Transverse colon (tissue), 4 donors: Measurements from ENCODE around the gene UQCR11.

Experiments
- CTCF ChIP-seq, 5 experiments: fragments of 200-600 bp in 3 of 5; fragments of 450-650 bp in 2 of 5; sonication (generic) in 3 of 5; IDR thresholded peaks; 1 replicate in 2 of 5; 2 replicates in 3 of 5; pipeline ENCODE4 v1.5.1; 2016 to 2017; ENCODE audit warnings: antibody characterized with exemption in 5 of 5, inconsistent platforms in 3 of 5, mild to moderate bottlenecking in 2 of 5, moderate library complexity in 1 of 5
- EP300 ChIP-seq: sonication (generic); formaldehyde crosslinking; IDR thresholded peaks from one replicate; pipeline ENCODE4 v1.6.1; 2017; ENCODE audit warnings: antibody characterized with exemption, low read depth
- POLR2A ChIP-seq: fragments of 450-650 bp; IDR thresholded peaks from one replicate; pipeline ENCODE4 v1.6.1; 2016; ENCODE audit warnings: antibody characterized with exemption, mild to moderate bottlenecking, moderate library complexity
- POLR2AphosphoS5 ChIP-seq, 3 donors: sonication (generic); formaldehyde crosslinking; IDR thresholded peaks; one replicate each; pipeline ENCODE4 v1.6.1; 2016; ENCODE audit warnings: antibody characterized with exemption in 3 of 3

- TF ChIP-seq CTCF (IDR thresholded peaks at IDR 0.05): no peak
- TF ChIP-seq POLR2A: no peak
- no peak for TF ChIP-seq POLR2AphosphoS5 (IDR thresholded peaks at IDR 0.05)
- TF ChIP-seq EP300: no peak
Observed at GRCh38 chr19:1549332-1549945, 55.8 kb downstream of the UQCR11 start.
